GM23338 (cell line): ENCODE data around the gene HMGN1. TPM values are rescaled to one million over a fixed set of nuclear protein-coding genes. Genes with fewer than 3 reads are reported as not detected.

Source experiments
- ATAC-seq: fragments of 200-7000 bp; cut with Tn5 transposase; 3 replicates; pipeline ENCODE4 v1.9.1; 2020
- DNase-seq: peaks from one replicate; pipeline ENCODE4 v3.0.0-alpha.2; 2015; ENCODE audit warnings: low spot score
- H2AFZ ChIP-seq: fragments of 200-600 bp; sonication (generic); 2 replicates; pipeline ENCODE4 v1.8.0; 2016; ENCODE audit warnings: antibody characterized with exemption, mild to moderate bottlenecking, moderate library complexity
- H3F3A ChIP-seq: fragments of 200-600 bp; sonication (generic); replicated peaks from 2 replicates; pipeline ENCODE4 v1.8.0; 2017; ENCODE audit warnings: antibody characterized with exemption, mixed run types, low read depth
- H3K27ac ChIP-seq: fragments of 200-600 bp; sonication (generic); 2 replicates; pipeline ENCODE4 v1.6.1; 2016; ENCODE audit warnings: low read depth
- H3K27me3 ChIP-seq: fragments of 200-600 bp; sonication (generic); 2 replicates; pipeline ENCODE4 v1.8.0; 2016; ENCODE audit warnings: mild to moderate bottlenecking, mixed run types, moderate library complexity; ENCODE audit not compliant: insufficient read depth
- H3K36me3 ChIP-seq: fragments of 200-600 bp; sonication (generic); 2 replicates; pipeline ENCODE4 v1.8.0; 2016; ENCODE audit warnings: mild to moderate bottlenecking; ENCODE audit not compliant: insufficient read depth
- H3K4me1 ChIP-seq: fragments of 200-600 bp; sonication (generic); 2 replicates; pipeline ENCODE4 v1.8.0; 2016; ENCODE audit warnings: mild to moderate bottlenecking, moderate library complexity; ENCODE audit not compliant: insufficient read depth
- H3K4me2 ChIP-seq: fragments of 200-600 bp; sonication (generic); 2 replicates; pipeline ENCODE4 v1.7.1; 2017; ENCODE audit warnings: mixed run types
- H3K4me3 ChIP-seq: fragments of 200-600 bp; sonication (generic); 2 replicates; pipeline ENCODE4 v1.6.1; 2016; ENCODE audit warnings: mixed run types
- H3K79me2 ChIP-seq: fragments of 200-600 bp; sonication (generic); replicated peaks from 2 replicates; pipeline ENCODE4 v1.8.0; 2017; ENCODE audit warnings: mild to moderate bottlenecking; ENCODE audit not compliant: insufficient read depth
- H3K9me2 ChIP-seq: fragments of 200-600 bp; sonication (generic); 2 replicates; pipeline ENCODE4 v1.8.0; 2017; ENCODE audit not compliant: insufficient read depth
- H4K20me1 ChIP-seq: fragments of 200-600 bp; sonication (generic); replicated peaks from 2 replicates; pipeline ENCODE4 v1.8.0; 2017; ENCODE audit warnings: mild to moderate bottlenecking; ENCODE audit not compliant: insufficient read depth
- H3K27ac Mint-ChIP-seq: 2 replicates; pipeline ENCODE4 v1.8.0; 2020; ENCODE audit warnings: inconsistent platforms, mild to moderate bottlenecking, moderate library complexity, mixed read lengths
- H3K27me3 Mint-ChIP-seq: 3 replicates; pipeline ENCODE4 v1.8.0; 2022; ENCODE audit warnings: low read depth, mild to moderate bottlenecking, moderate library complexity, mixed read lengths, inconsistent platforms; ENCODE audit not compliant: insufficient read depth, poor library complexity
- H3K36me3 Mint-ChIP-seq: 3 replicates; pipeline ENCODE4 v1.8.0; 2021; ENCODE audit warnings: low read depth, mild to moderate bottlenecking, inconsistent platforms, moderate library complexity, mixed read lengths
- H3K4me1 Mint-ChIP-seq: 3 replicates; pipeline ENCODE4 v1.8.0; 2020; ENCODE audit warnings: mild to moderate bottlenecking, inconsistent platforms, mixed read lengths
- H3K4me3 Mint-ChIP-seq: 3 replicates; pipeline ENCODE4 v1.8.0; 2021; ENCODE audit warnings: moderate library complexity, mild to moderate bottlenecking, inconsistent platforms, mixed read lengths
- H3K9me3 Mint-ChIP-seq: 3 replicates; pipeline ENCODE4 v1.8.0; 2020; ENCODE audit warnings: moderate library complexity, mild to moderate bottlenecking, inconsistent platforms, mixed read lengths
- CTCF ChIP-seq, 2 experiments: fragments of 200-600 bp in 1 of 2; sonication (generic) in 1 of 2; conservative IDR thresholded peaks; 2 replicates each; pipeline versions ENCODE4 v1.5.1 to v1.6.1; 2016 to 2017; ENCODE audit warnings: antibody characterized with exemption in 2 of 2, low read depth in 2 of 2, mild to moderate bottlenecking in 2 of 2, moderate library complexity in 1 of 2
- EZH2 ChIP-seq: fragments of 200-600 bp; sonication (generic); IDR thresholded peaks from one replicate; pipeline ENCODE4 v1.8.0; 2017; ENCODE audit warnings: antibody characterized with exemption, mild to moderate bottlenecking, low read depth; ENCODE audit not compliant: unreplicated experiment
- EZH2phosphoT487 ChIP-seq: fragments of 200-600 bp; sonication (generic); IDR thresholded peaks from one replicate; pipeline ENCODE4 v1.8.1; 2018; ENCODE audit warnings: antibody characterized with exemption; ENCODE audit not compliant: unreplicated experiment
- JUNB ChIP-seq: IDR thresholded peaks from one replicate; pipeline ENCODE4 v1.6.1; 2016; ENCODE audit warnings: antibody characterized with exemption; ENCODE audit not compliant: unreplicated experiment
- NANOG ChIP-seq: IDR thresholded peaks from 2 replicates; pipeline ENCODE4 v1.6.1; 2016; ENCODE audit warnings: antibody characterized with exemption, borderline replicate concordance
- STAT1 ChIP-seq: IDR thresholded peaks from one replicate; pipeline ENCODE4 v1.6.1; 2016; ENCODE audit warnings: antibody characterized with exemption; ENCODE audit not compliant: unreplicated experiment
- ZNF114 ChIP-seq: fragments of 250-450 bp; sonication (Bioruptor Pico); IDR thresholded peaks from 2 replicates; pipeline ENCODE4 v1.5.0; 2020; ENCODE audit warnings: mild to moderate bottlenecking, moderate library complexity
- ZNF462 ChIP-seq: fragments of 250-450 bp; sonication (Bioruptor Pico); IDR thresholded peaks from 2 replicates; pipeline ENCODE4 v1.5.0; 2020; ENCODE audit warnings: mild to moderate bottlenecking, moderate library complexity
- polyA plus RNA-seq: library from polyadenylated mRNA; unstranded; fragments of >200 nt; fragmentation: Nextera tagmentation; extraction: Ambion mirVana; gene quantifications from 2 replicates; pipeline ENCODE4 v1.2.1, GENCODE V29; 2016
- total RNA-seq: library from RNA; depleted of rRNA; stranded (reverse); fragments of >200 nt; shearing (Covaris generic); gene quantifications from 2 replicates; pipeline ENCODE4 v1.2.3, GENCODE V29; 2014

Gene HMGN1
- total and polyA plus RNA-seq, 2 experiments from 2014 or later: 403 to 889 TPM

GRCh38 chr21:39392981-39393380 lies 44.1 kb upstream of the HMGN1 start:
- H3K9me3 Mint-ChIP-seq: no peaks in the 10 kb centered on the region
- Histone ChIP-seq H2AFZ (no peak overlapping the region), H3K36me3 (peaks cover 18% of the 10 kb centered on the region), H3K27ac (no peak overlapping the region), H3K4me1 (peaks cover 8% of the 10 kb centered on the region), H3K4me3 (no peak overlapping the region), H3K4me2 (no peak overlapping the region), H3K27me3 (no peaks in the 10 kb centered on the region), H3K79me2 (peaks cover 6% of the 10 kb centered on the region), H3K9me2 (no peaks in the 10 kb centered on the region), H4K20me1 (peaks cover 12% of the 10 kb centered on the region; the same call in 1 of the 2 replicates), H3F3A (peaks cover 6% of the 10 kb centered on the region)
- H3K27ac Mint-ChIP-seq: no peak overlapping the region
- H3K27me3 Mint-ChIP-seq: peaks cover 16% of the 10 kb centered on the region
- H3K4me1 Mint-ChIP-seq: peaks cover 27% of the 10 kb centered on the region
- no peak for DNase-seq
- H3K4me3 Mint-ChIP-seq: no peak overlapping the region
- peaks cover 52% of the 10 kb centered on the region for H3K36me3 Mint-ChIP-seq
- ATAC-seq: no peak
- TF ChIP-seq STAT1 (no peak), ZNF114 (no peak), EZH2 (no peak), CTCF (conservative IDR thresholded peaks at IDR 0.05; ENCODE audit: low read depth in 2 of 2) (no peak)

- Histone ChIP-seq H2AFZ (no peak overlapping the region), H3K27ac (no peak overlapping the region), H4K20me1 (peaks cover 12% of the 10 kb centered on the region; the same call in 1 of the 2 replicates), H3K4me2 (no peak overlapping the region), H3K36me3 (peaks cover 18% of the 10 kb centered on the region), H3K4me1 (peaks cover 10% of the 10 kb centered on the region), H3K27me3 (no peaks in the 10 kb centered on the region), H3K4me3 (no peak overlapping the region), H3K9me2 (no peaks in the 10 kb centered on the region), H3F3A (peaks cover 8% of the 10 kb centered on the region), H3K79me2 (peaks cover 13% of the 10 kb centered on the region)
- ATAC-seq (no peak), DNase-seq (peak; percentile 60)
- Mint-ChIP-seq H3K4me1 (peaks cover 35% of the 10 kb centered on the region), H3K36me3 (peaks cover 37% of the 10 kb centered on the region), H3K9me3 (no peaks in the 10 kb centered on the region), H3K27ac (peak overlapping the region; percentile 18; the same call in 1 of the 2 replicates), H3K27me3 (peaks cover 27% of the 10 kb centered on the region), H3K4me3 (no peak overlapping the region)
- TF ChIP-seq NANOG (no peak), JUNB (no peak), EZH2phosphoT487 (no peak), CTCF (conservative IDR thresholded peaks at IDR 0.05; ENCODE audit: low read depth in 2 of 2) (peak in 1 of 2 experiments; percentile 31; a peak in 1 of 4 replicates), ZNF462 (CRISPR knock-in tag) (no peak)
Observed at GRCh38 chr21:39390212-39390765, 41.4 kb upstream of the HMGN1 start.
